Activated naive CD4-positive, alpha-beta T cell treated with anti-CD3 and anti-CD28 coated beads, Interleukin-2, amount 50 U/mL, for 16 hours (primary cell): ENCODE results near the gene NR5A1.

Source experiments
- DNase-seq: peaks from one replicate; pipeline ENCODE4 v3.0.0-alpha.2; 2020

NR5A1 gene

DNA sequence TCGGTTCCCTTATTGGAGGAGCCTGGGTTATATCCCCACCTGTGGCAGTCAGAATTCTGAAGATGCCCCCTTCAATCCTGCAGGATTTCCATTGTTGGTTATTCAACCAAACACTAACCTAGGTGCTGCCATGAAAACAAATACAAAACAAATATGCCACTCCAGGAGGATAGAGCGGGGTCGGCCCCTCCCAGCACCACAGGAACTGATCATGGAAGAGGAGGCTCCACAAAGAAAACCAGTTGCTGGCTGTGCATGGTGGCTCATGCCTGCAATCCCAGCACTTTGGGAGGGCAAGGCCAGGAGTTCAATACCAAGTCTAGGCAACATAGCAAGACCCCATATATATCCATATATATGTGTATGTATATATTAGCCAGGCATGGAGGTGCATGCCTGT is 70.1 kb downstream of the NR5A1 start:
- DNase-seq: no peak

DNA sequence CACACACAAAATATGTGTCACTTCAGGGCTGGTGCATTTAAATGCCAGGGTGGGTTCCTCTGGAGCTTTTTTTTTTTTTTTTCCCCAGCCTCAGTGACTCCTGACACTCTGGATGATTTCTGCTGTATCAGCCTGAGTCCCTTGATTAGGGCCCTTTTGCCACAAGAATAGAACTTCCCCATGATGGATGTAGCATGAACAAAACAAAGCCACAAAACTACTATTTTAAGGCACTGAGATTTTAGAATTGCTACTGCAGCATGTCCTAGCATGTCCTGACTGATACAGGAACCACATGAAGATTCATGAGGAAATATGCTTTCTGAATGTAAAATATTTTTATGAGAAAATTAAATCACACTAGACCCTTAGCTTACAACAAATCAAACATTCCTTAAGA is 70.9 kb downstream of the NR5A1 start:
- DNase-seq: no peak
